GM12891 (cell line): ENCODE data around the gene C1orf198.

ENCODE experiments used
- DNase-seq: peaks from one replicate; pipeline ENCODE4 v3.0.0; 2011; ENCODE audit warnings: low spot score; ENCODE audit not compliant: insufficient read length
- FAIRE-seq: peaks from 2 replicates; lab custom pipeline; 2011; peaks lifted over from hg19 to GRCh38; lab: Jason Lieb, UNC
- PAX5 ChIP-seq: IDR thresholded peaks from 2 replicates; pipeline ENCODE4 v1.6.1; 2011; ENCODE audit warnings: low read length, moderate library complexity, mild to moderate bottlenecking; ENCODE audit not compliant: insufficient read depth, severe bottlenecking
- POLR2A ChIP-seq: IDR thresholded peaks from 2 replicates; pipeline ENCODE4 v1.6.1; 2011; ENCODE audit warnings: low read depth, low read length, control low read depth
- POLR2AphosphoS5 ChIP-seq: IDR thresholded peaks from 2 replicates; pipeline ENCODE4 v1.6.1; 2011; ENCODE audit warnings: low read depth, low read length, control low read depth
- POU2F2 ChIP-seq: IDR thresholded peaks from 2 replicates; pipeline ENCODE4 v1.6.1; 2011; ENCODE audit warnings: low read depth, mild to moderate bottlenecking, control low read depth, low read length, moderate library complexity
- SPI1 ChIP-seq: IDR thresholded peaks from 2 replicates; pipeline ENCODE4 v1.6.1; 2011; ENCODE audit warnings: low read depth, low read length, control low read depth
- TAF1 ChIP-seq: IDR thresholded peaks from 2 replicates; pipeline ENCODE4 v1.6.1; 2011; ENCODE audit warnings: low read depth, low read length, control low read depth

C1orf198 gene

GRCh38 chr1:230906226-230906625 is 37.9 kb upstream of the C1orf198 start:
- DNase-seq (no peak), FAIRE-seq (no peak)

GRCh38 chr1:230905733-230906132 is 37.4 kb upstream of the C1orf198 start:
- no peak for DNase-seq
- no peak for FAIRE-seq
- TF ChIP-seq POLR2A (no peak), PAX5 (no peak), POU2F2 (no peak), TAF1 (no peak), SPI1 (no peak), POLR2AphosphoS5 (no peak)

More at GRCh38 chr1:230906226-230906625, 37.9 kb upstream of the C1orf198 start:
- TF ChIP-seq SPI1 (no peak), POU2F2 (no peak), PAX5 (no peak), POLR2AphosphoS5 (no peak), POLR2A (no peak), TAF1 (no peak)

- DNase-seq (no peak), FAIRE-seq (no peak)
- TF ChIP-seq SPI1: no peak
- TF ChIP-seq POLR2AphosphoS5: no peak
- TF ChIP-seq PAX5: no peak
- TF ChIP-seq POU2F2: no peak
- no peak for TF ChIP-seq POLR2A
- TF ChIP-seq TAF1: no peak
These were observed 34.1 kb upstream of the C1orf198 start for GRCh38 chr1:230902349-230902923.

- no peak for FAIRE-seq
These were observed 33.4 kb upstream of the C1orf198 start for GRCh38 chr1:230901671-230902070.

GRCh38 chr1:230900984-230901383 is 32.7 kb upstream of the C1orf198 start:
- no peak for DNase-seq
- TF ChIP-seq TAF1 (no peak), POU2F2 (no peak), PAX5 (no peak), POLR2AphosphoS5 (no peak), SPI1 (no peak), POLR2A (no peak)
- no peak for FAIRE-seq

More at GRCh38 chr1:230901671-230902070, 33.4 kb upstream of the C1orf198 start:
- TF ChIP-seq POLR2A (no peak), TAF1 (no peak), POLR2AphosphoS5 (no peak), POU2F2 (no peak), SPI1 (no peak), PAX5 (no peak)
- DNase-seq: no peak

GRCh38 chr1:230899841-230900251 is 31.5 kb upstream of the C1orf198 start:
- DNase-seq: no peak
- TF ChIP-seq POU2F2 (no peak), POLR2A (no peak), POLR2AphosphoS5 (no peak), SPI1 (no peak), PAX5 (no peak)
- FAIRE-seq: no peak

- FAIRE-seq (no peak), DNase-seq (no peak)
- no peak for TF ChIP-seq TAF1
- no peak for TF ChIP-seq SPI1
- TF ChIP-seq POLR2AphosphoS5: no peak
- TF ChIP-seq PAX5: no peak
- no peak for TF ChIP-seq POLR2A
- no peak for TF ChIP-seq POU2F2
These were observed 30.4 kb upstream of the C1orf198 start for GRCh38 chr1:230898748-230899147.

- FAIRE-seq (no peak), DNase-seq (no peak)
- TF ChIP-seq PAX5 (no peak), POLR2AphosphoS5 (no peak), SPI1 (no peak), POLR2A (no peak), POU2F2 (no peak), TAF1 (no peak)
These were observed 29.8 kb upstream of the C1orf198 start for GRCh38 chr1:230898144-230898543.

GRCh38 chr1:230896779-230897178 is 28.5 kb upstream of the C1orf198 start:
- no peak for DNase-seq
- TF ChIP-seq POLR2AphosphoS5 (no peak), TAF1 (no peak), POU2F2 (no peak), POLR2A (no peak), SPI1 (no peak), PAX5 (no peak)
- no peak for FAIRE-seq
